ENCODE results near the gene ENPP5.
A peak's percentile ranks its signal among the peaks of the same experiment; 100 is the strongest.

Gene ENPP5

GRCh38 chr6:46170357-46171289, at the start of gene ENPP5:
ENPP5 (minus strand) TSS chr6:46170980; CDS start chr6:46168262, 2,718 bp downstream.
- DNase-seq: peak; percentile 83

GRCh38 chr6:46219661-46220060, 48.9 kb upstream of the ENPP5 start:
- no peak for DNase-seq

- DNase-seq: no peak
Measured at GRCh38 chr6:46218457-46218856, 47.7 kb upstream of the ENPP5 start.

GRCh38 chr6:46217671-46218131, 46.9 kb upstream of the ENPP5 start:
- DNase-seq: no peak

GRCh38 chr6:46216879-46217278, 46.1 kb upstream of the ENPP5 start:
- no peak for DNase-seq

GRCh38 chr6:46215777-46216176, 45.0 kb upstream of the ENPP5 start:
- no peak for DNase-seq

- no peak for DNase-seq
Measured at GRCh38 chr6:46215213-46215612, 44.4 kb upstream of the ENPP5 start.

GRCh38 chr6:46211917-46212316, 41.1 kb upstream of the ENPP5 start:
- DNase-seq: no peak

GRCh38 chr6:46210294-46210693, 39.5 kb upstream of the ENPP5 start:
- DNase-seq: no peak

GRCh38 chr6:46208303-46208702, 37.5 kb upstream of the ENPP5 start:
- no peak for DNase-seq

GRCh38 chr6:46207174-46207573, 36.4 kb upstream of the ENPP5 start:
- no peak for DNase-seq

- no peak for DNase-seq
Measured at GRCh38 chr6:46204880-46205650, 34.3 kb upstream of the ENPP5 start.

GRCh38 chr6:46203391-46204177, 32.8 kb upstream of the ENPP5 start:
- DNase-seq: no peak

- no peak for DNase-seq
Measured at GRCh38 chr6:46201702-46202101, 30.9 kb upstream of the ENPP5 start.

- no peak for DNase-seq
Measured at GRCh38 chr6:46199387-46199786, 28.6 kb upstream of the ENPP5 start.

- no peak for DNase-seq
Measured at GRCh38 chr6:46191961-46192360, 21.2 kb upstream of the ENPP5 start.

- DNase-seq: no peak
Measured at GRCh38 chr6:46190889-46191288, 20.1 kb upstream of the ENPP5 start.

GRCh38 chr6:46189726-46190125, 18.9 kb upstream of the ENPP5 start:
- DNase-seq: no peak

GRCh38 chr6:46186583-46186982, 15.8 kb upstream of the ENPP5 start:
- no peak for DNase-seq

- DNase-seq: no peak
Measured at GRCh38 chr6:46184114-46184513, 13.3 kb upstream of the ENPP5 start.

- DNase-seq: no peak
Measured at GRCh38 chr6:46175976-46176375, 5.2 kb upstream of the ENPP5 start.

GRCh38 chr6:46175446-46175845, 4.7 kb upstream of the ENPP5 start:
- no peak for DNase-seq

- no peak for DNase-seq
Measured at GRCh38 chr6:46174904-46175303, 4.1 kb upstream of the ENPP5 start.
